PFSK-1 (cell line): ENCODE data around the gene GINS1.

ENCODE experiments used
- FOXP2 ChIP-seq: optimal IDR thresholded peaks from 2 replicates; pipeline ENCODE3; 2011; ENCODE audit warnings: borderline replicate concordance, control low read depth, inconsistent platforms; ENCODE audit not compliant: insufficient read depth; ENCODE audit errors: extremely low read length, extremely low read depth
- POLR2AphosphoS5 ChIP-seq: IDR thresholded peaks from 2 replicates; pipeline ENCODE4 v1.6.1; 2012; ENCODE audit warnings: low read depth, mild to moderate bottlenecking, control low read depth, low read length, moderate library complexity
- REST ChIP-seq, 2 experiments: IDR thresholded peaks; 2 replicates each; pipeline versions ENCODE4 v1.6.1 to v1.8.0; 2011 to 2012; ENCODE audit warnings: low read depth in 2 of 2, low read length in 2 of 2, control low read depth in 1 of 2, inconsistent platforms in 1 of 2, mild to moderate bottlenecking in 1 of 2, moderate library complexity in 1 of 2; ENCODE audit not compliant: insufficient read depth in 1 of 2
- SIN3A ChIP-seq: IDR thresholded peaks from 2 replicates; pipeline ENCODE4 v1.6.1; 2012; ENCODE audit warnings: mild to moderate bottlenecking, low read length, moderate library complexity, borderline replicate concordance; ENCODE audit not compliant: insufficient read depth
- TAF1 ChIP-seq: IDR thresholded peaks from 2 replicates; pipeline ENCODE4 v1.6.1; 2012; ENCODE audit warnings: low read length, control low read depth, borderline replicate concordance; ENCODE audit not compliant: insufficient read depth

Gene GINS1

GRCh38 chr20:25364879-25365699, 42.4 kb upstream of the GINS1 start:
- TF ChIP-seq REST (IDR thresholded peaks at IDR 0.05; ENCODE audit: insufficient read depth in 1 of 2, low read depth in 2 of 2, low read length in 2 of 2) (no peak), FOXP2 (no peak), SIN3A (no peak), POLR2AphosphoS5 (no peak)

DNA sequence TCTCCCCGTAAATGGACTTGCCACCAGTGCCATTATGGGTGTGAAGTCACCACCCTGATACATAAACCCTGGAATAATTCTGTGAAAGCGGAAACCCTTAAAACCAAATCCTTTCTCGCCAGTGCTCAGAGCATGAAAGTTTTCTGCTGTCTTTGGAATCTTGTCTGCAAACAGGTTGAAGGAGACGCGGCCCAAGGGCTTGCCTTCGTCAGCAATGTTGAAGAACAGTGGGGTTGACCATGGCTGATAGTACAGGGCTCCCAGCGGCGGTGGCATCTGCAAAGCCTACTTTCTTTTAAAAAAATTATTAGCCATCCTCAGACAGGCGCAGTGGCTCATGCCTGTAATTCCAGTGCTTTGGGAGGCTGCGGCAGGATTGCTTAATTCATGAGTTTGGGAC, 38.9 kb upstream of the GINS1 start:
- TF ChIP-seq TAF1 (no peak), REST (IDR thresholded peaks at IDR 0.05; ENCODE audit: insufficient read depth in 1 of 2, low read depth in 2 of 2, low read length in 2 of 2) (no peak), POLR2AphosphoS5 (no peak), FOXP2 (no peak), SIN3A (no peak)

GRCh38 chr20:25368976-25369375, 38.5 kb upstream of the GINS1 start:
- no peak for TF ChIP-seq REST (IDR thresholded peaks at IDR 0.05; ENCODE audit: insufficient read depth in 1 of 2, low read depth in 2 of 2, low read length in 2 of 2)
- no peak for TF ChIP-seq FOXP2
- TF ChIP-seq TAF1: no peak
- no peak for TF ChIP-seq SIN3A
- TF ChIP-seq POLR2AphosphoS5: no peak

DNA sequence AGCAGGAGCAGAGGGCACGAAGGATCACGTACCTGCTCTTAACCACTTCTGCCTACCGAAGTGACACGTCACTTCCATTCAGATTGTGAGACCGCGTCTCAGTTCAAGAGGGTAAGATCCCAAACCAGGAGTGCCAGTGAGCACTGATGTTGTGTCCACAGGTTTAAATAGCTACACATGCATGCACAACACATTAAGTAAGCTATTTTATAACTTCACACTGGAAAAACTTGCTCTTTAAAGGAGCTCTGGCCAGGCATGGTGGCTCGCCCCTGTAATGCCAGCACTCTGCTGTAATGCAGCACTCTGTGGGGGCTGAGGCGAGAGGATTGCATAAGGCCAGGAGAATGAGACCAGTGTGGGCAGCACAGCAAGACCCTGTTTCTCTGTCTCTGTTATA, 37.9 kb upstream of the GINS1 start:
- TF ChIP-seq FOXP2 (no peak), POLR2AphosphoS5 (no peak), SIN3A (no peak), REST (IDR thresholded peaks at IDR 0.05; ENCODE audit: insufficient read depth in 1 of 2, low read depth in 2 of 2, low read length in 2 of 2) (no peak), TAF1 (no peak)

DNA sequence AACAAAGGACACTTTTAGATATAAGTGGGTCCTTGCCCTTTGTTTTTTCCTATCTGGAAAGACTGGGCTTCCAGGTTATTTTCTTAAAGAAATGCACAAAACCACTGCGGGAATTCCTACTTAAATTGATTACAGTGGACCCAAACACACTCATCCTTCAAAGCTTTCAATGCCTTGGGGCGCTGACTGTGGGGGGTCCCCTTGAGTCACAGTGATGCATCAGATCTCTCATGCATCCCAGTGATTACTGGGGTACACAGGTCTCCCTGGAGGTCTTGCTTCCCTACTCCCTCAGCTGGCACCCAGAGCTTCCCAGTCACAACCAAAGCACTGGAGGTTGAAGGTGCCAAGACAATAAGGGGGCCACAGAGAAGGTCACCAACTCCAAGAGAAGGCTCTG, 37.5 kb upstream of the GINS1 start:
- TF ChIP-seq REST (IDR thresholded peaks at IDR 0.05; ENCODE audit: insufficient read depth in 1 of 2, low read depth in 2 of 2, low read length in 2 of 2) (no peak), TAF1 (no peak), FOXP2 (no peak), POLR2AphosphoS5 (no peak), SIN3A (no peak)
